RPMI7951 (cell line): ENCODE results near the gene AXDND1. TPM values are rescaled to one million over a fixed set of nuclear protein-coding genes. Genes with fewer than 3 reads are reported as not detected.
"Not testable (repeated sequence)": the region's sequence is repeated elsewhere in the genome, so short reads cannot be mapped to it uniquely, and the experiment has no call there.

Source experiments
- DNase-seq: peaks from one replicate; pipeline ENCODE4 v3.0.0-alpha.2; 2012; ENCODE audit warnings: low read depth
- total RNA-seq: library from RNA; depleted of rRNA; stranded (reverse); fragments of >200 nt; shearing (Covaris generic); gene quantifications from 2 replicates; pipeline ENCODE4 v1.2.3, GENCODE V29; 2014

AXDND1 gene
- total RNA-seq, 1 experiment from 2014 or later: not detected

DNA sequence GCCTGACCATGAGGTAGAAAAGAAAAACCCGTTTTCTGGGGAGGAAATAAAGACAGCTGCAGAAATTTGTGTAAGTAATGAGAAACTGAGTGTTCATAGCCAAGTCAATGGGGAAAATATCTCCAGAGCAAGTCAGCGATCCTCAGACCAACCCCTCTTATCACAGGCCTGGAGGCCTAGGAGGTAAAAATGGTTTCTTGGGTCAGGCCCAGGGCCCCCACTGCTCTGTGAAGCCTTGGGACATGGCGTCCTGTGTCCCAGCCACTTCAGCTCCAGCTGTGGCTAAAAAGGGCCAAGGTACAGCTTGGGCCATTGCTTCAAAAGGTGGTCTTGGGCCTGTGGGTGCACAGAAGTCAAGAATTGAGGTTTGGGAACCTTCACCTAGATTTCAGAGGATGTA is 108.9 kb downstream of the AXDND1 start:
- DNase-seq: no peak

DNA sequence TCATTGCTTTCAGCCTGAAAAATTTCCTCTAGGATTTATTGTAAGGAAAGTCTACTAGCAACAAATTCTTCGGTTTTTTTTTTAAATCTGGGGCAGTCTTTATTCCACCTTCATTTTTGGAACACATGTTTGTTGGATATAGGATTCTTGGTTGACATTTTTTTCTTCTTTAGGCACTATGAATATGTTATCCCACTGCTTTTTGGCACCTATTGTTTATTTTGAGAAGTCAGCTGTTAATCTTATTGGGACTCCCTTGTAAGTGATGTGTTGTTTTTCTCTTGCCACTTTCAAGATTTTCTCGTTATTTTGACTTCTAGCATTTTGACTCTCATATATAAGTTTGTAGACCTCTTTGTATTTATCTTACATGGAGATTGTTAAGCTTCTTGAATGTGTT is 110.7 kb downstream of the AXDND1 start:
- DNase-seq: no peak

DNA sequence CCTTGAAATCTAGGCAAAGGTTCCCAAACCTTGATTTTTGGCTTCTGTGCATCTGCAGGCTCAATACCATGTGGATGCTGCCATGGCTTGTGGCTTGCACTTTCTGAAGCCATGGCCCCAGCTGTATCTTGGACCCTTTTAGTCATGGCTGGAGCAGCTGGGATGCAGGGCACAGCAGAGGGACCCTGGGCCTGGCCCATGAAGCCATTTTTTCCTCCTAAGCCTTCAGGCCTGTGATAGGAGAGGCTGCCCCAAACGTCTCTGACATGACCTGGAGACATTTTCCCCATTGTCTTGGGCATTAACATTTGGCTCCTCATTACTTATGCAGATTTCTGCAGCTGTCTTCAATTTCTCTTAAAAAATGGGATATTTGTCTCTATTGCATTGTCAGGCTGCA is 112.6 kb downstream of the AXDND1 start:
- DNase-seq: no peak

DNA sequence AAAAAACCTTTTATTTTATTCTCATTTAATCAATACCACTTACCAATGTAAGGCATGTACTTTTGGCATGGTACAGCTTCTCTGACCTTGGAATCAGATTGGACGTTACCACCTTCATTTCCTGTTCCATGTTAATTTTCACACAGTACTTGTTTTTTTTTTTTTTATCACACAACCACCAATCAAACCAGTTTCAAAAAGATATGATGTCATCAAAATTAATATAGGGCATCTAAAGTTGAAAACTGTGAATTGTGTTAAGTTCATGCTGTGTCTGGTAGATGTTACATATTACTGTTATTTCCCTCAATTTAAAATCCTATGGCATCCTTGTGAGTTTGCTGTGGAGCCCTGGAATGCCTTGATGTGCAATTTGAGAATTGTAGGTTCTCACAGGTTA is 124.8 kb downstream of the AXDND1 start:
- no peak for DNase-seq

DNA sequence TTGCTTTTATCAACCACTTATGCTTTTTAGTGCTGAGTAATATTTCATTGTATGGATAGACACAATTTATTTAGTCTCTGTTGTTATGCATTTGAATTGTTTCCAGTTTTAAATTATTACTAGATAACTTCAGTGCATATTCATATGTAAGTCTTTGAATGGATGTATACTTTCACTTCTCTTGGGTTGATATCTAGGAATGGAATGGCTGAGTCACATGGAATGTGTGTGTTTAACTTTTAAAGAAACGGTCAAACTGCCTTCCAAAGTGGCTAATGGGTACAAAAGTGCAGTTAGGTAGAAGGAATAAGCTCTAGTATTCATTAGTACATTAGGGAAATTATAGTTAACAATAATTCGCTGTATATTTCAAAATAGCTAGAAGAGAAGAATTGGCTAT is 127.6 kb downstream of the AXDND1 start:
- no peak for DNase-seq

DNA sequence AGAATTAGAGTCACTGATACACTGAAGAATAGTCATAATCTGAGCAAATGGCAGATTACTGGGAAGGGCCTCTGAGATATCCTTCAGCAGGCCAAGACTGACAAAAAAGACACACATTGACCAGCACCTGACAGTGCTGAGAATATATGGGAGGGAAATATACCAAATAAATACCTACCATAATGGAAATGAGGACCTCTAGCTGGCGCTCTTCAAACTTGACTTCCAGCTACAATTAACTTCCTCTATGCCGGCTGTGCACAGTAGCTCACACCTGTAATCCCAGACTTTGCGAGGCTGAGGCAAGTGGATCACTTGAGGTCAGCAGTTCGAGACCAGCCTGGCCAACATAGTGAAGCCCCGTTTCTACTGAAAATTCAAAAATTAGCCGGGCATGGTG is 140.4 kb downstream of the AXDND1 start:
- no peak for DNase-seq

DNA sequence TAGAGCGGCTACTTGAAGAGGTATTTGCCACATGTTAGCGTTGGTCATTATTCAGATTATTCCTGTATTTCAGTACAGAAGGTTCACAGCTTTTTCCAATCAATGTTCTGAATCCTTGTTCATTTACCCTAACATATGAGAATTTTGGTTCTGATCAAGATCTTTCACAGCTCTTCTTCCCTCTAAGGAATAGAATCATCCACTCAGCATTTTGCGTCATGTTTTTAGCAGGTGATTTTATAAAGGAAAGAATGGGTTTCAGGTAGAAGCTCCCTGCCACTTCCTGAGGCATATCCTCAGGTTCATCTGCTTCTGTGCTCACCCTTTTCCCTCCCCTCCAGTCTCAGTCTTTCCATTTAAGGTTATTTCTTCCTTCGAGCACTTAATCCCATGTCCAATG is 143.6 kb downstream of the AXDND1 start:
- no peak for DNase-seq

DNA sequence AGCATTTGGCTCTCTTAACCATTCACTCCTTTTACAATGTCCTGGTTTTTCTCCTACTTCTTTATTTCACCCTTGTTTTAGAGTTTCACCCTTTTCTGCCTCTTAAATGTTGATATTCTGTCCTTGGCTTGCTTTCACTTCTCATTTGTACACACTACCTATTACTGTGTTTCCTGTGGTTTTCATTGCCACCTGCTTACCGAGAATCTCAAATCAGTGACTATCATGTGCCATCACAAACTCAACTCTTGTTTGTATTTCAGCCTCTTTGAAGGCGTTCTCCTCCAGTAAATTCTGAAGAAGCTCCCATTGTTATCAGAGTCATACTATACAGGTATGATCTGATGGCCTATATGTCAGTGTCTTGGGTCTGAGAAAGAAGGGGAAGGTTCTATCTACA is 144.3 kb downstream of the AXDND1 start:
- DNase-seq: no peak

DNA sequence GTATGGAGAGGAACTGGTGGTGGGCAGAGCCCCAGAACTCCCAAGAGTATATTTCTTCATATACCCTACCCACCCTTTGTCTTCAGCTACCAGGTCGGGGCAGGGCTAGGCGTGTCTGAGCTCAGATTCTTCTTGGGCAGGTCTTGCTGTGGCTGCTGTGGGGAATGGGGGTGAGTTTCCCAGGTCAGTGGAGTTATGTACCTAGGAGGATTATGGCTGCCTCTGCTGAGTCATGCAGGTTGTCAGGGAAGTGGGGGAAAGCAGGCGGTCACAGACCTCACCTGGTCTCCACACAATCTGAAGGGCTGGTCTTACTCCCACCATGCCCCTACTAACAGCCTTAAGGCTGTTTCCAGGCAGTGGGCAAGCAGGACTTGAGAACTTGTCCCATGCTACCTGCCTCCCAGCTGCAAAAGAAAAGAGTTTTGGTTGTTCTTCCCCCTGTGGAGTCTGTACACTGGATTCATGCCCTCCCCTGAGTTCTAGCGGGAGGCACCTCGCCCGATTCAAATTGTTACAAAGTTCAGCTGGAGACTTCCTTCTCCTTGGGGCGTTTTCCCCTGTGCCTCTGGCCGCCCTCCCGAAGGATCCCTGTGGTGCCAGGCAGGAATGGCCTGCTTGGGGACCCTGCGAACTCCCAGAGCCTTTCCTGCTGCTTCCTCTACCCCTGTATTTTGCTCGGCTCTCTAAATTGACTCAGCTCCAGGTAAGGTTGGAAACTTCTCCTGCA is 151.4 kb downstream of the AXDND1 start:
- DNase-seq: no peak

DNA sequence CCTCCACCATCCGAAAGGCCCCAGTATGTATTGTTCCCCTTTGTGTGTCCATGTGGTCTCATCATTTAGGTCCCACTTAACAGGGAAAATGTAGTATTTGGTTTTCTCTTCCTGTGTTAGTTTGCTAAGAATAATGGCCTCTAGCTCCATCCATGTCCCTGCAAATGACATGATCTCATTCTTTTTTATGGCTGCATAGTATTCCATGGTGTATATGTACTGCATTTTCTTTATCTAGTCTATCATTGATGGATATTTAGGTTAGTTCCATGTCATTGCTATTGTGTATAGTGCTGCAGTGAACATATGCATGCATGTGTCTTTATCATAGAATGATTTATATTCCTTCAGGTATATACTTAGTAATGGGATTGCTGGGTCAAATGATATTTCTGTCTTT is 152.8 kb downstream of the AXDND1 start:
- not testable (repeated sequence) for DNase-seq

DNA sequence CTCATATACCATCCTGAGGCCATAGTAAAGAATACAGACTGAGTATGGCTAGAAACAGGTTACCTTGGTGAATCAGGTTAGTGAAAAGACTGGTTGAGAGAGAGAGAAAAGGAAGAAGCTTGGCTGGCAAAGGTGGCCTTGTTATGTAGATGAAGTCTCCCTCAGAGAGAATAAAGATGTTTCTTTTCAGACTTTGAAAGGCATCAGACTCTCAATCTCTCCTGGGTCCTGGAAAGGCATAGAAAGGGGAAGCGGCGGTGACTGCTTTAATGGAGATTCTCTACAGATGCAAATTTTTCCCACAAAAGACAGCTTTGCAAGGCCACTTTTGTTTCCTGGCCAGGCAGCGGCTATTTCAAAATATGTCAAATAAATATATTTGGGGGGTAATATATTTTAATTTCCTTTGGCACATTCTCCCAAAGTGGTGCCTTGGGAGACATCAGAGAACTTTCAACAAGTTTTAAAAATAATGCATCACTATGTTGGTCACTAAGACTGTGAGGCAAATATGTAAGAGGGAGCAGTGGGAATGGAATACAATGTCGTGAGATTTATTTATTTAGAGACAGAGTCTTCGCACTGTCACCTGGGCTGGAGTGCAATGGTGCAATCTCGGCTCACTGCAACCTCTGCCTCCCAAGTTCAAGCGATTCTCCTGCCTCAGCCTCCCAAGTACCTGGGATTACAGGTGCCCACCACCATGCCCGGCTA is 163.9 kb downstream of the AXDND1 start:
- DNase-seq: no peak

DNA sequence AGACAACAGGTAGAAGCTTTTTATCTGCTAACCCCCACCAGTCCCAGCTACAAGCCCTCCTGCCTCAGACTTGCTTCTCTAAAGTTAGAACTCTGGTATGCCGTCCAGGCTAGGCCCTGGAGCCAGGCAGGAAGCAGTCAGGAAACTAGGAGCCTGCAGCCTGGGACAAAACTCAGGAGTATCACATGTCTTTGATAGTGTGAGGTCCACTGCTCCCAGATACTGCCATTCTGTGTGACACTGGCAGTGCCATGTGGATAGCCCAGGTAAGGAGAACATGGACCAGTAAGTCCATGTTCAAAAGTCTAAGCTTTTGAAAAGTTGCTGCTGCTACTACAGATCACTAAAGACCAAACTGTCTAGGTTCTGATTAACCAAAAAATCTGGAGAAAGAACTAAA is 164.6 kb downstream of the AXDND1 start:
- no peak for DNase-seq

DNA sequence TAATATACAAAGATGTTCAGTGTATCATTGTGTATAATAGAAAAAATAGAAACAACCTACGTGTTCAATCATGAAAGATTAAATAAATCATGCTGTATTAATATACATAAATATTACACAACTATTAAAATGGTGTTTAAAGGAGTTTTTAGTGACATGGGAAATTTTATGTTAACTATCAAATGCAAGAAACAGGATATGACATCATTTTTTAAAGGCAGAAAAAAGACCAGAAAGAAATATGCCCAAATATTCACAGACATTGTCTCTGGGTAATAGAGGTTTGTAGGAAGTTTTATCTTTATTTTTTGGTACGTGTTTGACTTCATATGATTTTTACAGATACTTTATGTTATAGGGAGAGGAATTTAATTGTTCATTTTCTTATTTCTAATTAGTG is 176.0 kb downstream of the AXDND1 start:
- DNase-seq: no peak

DNA sequence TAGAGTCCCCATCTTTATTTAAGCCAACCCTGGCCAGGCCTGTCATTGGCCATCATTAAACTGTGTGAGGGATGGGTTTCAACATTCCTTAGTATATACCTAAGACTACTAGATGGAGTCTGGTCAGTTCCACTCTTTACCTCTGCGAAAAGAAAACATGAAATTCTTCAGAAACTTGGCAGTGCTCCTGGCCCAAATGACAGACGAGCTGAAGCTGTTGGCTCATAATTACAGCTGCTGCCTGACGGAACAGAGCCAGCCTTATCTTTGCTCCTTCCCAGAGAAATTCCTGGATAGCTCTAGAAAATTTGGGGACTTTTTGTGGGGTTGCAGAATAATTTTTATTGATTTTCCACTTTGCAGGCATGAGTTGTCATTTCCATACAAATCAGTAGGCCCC is 179.6 kb downstream of the AXDND1 start:
- no peak for DNase-seq

DNA sequence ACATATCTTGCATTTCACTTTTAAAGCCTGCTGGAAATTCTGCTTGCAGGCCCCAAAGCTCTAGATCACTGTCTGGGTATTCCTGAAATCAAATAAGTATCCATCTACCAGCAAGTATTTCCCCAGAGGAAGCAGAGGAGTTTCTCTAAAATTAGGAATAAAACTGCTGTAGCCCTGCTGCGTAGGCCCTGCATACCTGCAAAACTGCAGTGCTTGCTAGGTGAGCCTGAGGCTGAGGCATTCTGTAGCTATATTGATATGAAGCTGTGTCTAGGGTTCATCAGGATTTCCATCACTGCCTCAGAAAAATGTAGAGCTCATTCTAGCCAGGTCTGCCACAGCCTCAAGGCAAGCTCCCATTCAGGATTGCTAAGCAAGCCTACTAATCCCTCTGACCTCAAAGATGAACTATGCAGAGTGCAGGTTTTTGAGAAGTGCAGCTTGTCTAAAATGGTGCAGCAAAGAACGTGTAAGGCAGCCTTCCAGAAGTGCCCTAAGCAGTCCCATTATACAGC is 181.3 kb downstream of the AXDND1 start:
- no peak for DNase-seq

DNA sequence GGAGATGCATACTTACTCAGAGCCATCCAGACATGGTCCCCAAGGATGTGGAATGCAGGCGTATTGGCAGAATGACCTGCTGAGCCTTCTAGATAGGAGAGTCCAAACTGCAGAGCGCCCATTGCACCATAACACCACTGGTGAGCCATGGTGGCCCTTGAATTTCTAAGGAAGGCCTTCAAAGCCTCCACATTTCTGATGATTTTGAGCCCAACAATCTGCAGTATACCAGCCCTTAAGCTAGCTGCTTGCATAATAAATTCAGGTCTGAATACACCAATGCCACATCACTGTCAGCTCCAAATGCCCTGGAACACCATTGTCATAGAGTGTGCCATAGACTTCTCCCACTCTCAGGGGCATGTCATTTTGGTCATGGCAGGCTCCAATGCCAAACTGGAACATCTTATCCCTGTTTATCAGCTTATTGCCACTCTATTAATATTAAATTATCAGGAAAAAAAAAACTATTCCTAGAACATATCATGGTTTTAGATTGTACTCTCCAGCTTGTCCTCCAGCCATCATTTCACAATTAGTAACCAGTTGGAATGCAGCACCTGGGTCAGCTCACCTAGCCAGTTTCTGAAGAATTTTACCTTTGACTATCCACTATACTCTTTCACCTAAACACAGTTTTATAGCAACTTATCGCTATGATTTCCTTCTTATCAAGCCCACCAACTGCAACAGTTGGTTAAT is 183.0 kb downstream of the AXDND1 start:
- DNase-seq: no peak

DNA sequence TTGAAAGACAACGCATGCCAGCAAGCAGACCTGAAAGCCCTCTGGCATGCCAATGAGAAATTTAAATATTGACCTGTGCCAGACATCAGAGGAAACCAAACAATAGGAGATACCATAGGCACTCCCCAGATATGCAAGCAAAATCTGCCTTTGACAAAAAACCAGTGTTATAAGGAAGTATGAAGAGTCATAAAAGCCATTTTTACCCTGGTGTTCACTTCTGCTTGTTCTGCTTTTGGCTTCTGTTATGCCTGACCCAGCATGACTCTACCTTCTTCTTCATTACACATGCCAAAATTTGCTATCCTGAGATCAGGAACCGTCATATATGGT is 183.6 kb downstream of the AXDND1 start:
- no peak for DNase-seq

DNA sequence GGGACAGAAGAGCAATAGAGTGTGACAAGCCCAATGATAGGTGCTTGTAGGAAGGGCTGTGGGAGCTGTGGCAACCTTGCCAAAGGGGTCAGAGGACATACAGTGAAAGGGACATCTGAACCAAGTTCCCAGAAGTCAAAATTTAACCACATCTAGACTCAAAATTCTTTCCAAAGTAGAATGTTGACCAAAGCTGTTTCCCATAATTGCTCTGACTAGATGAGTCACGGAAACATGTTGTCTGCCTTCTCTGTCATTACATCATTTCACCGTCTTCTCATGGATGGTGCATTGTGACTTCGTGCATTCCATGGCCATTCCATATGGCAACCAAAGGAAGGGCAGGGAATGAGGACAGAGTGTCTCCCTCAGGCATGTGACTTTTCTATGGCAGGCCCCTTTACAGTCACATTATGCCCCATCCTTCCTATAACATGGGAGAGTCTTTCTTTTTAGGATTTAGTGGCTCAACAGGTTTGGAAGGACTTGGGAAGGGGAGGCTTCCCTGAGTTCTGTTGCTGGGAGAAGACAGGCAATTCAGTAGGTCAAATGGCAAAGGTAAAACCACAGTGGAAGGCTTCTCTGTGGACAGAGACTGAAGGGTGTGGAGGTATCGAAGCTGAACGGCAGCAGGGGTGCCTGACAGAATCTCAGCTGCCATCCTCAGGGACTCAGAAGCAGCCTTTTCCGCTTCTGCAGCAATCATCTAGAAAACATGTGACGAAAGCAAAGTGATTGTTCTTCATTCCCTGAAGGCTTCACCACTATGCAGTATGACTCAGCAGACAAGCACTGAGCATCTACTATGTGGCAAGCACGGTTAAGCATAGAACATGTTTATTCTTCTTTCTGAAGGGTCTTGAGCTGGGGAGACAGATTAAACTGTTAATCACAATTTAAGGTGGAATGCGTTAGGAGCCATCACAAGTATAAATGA is 185.2 kb downstream of the AXDND1 start:
- peak; percentile 80 for DNase-seq

DNA sequence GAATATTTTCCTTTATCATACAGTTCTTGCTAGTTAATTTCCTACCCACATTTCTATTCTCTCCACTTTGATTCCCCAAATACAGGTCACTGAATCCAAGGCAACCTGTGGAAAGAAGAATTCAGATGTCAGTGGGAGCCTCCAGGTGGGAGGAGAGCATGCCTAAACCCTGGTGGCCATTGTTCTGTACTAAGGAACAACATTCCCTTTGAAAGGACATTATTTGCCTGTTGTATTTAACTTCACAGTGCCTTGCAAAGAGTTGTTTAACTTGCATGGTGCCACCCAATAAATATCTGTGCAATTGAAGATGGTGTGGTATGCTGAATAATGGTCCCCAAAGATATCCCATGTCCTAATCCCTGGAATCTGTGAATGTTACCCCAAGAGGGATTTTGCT is 188.7 kb downstream of the AXDND1 start:
- no peak for DNase-seq

DNA sequence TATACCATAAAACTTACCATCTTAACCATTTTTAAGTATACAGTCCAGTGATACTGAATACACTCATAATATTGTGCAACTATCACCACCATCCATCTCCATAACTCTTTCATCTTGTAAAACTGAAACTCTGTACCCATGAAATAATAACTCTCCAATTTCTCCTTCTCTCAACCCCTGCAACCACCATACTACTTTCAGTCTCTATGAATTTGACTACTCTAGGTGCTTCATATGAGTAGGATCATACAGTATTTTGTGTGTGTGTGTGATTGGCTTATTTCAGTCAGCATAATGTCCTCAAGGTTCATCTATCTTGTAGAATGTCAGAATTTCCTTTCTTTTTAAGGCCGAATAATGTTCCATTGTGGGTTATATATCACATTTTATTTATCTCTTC is 192.3 kb downstream of the AXDND1 start:
- DNase-seq: no peak

DNA sequence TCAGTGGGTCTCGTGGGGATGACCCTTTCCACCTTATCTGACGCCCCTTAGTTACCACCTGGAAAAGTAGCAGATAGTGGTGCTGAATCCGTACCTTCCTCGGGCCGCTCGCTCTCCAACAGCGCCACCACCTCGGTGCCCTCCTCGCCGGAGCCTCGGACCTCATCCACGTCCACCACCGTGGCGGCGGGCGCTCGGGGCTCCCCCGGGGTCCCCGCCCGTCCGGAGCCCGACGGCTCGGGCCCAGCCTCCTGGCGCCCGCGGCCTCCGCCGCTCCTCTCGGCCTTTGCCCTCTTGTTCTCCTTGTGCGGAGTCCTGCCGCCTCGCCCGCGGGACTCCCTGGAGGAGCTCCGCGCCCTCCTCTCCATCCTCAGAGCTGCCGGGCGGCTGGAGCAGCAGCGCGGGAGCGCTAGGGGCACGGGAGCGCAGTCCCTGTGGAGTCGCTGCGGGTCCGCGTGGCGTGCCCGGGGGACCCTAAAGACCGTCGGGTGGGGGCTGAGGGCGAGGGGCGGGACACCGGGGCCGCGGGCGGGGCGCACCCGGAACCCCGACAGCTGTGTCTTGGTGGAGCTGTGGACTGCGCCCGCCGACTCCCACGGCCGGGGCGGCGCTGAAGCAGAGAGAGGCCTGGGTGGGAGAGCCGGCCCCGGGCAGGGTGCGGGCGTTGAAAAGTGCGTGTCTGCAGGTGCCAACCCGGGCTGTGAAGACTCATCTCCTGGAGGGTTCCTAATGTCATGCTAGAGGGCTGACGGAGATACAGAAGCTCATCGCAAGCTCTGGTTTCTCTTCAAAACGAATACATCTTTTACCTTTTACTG is 209.9 kb downstream of the AXDND1 start, which contains the start of gene NPHS2:
Gene NPHS2, minus strand, starts transcription at position 452 of the 818 bp plus-strand sequence. Its CDS starts 84 bp downstream, at position 368.
- DNase-seq: no peak
